Spleen (tissue), 7 donors: ENCODE results near the gene SHH.

ENCODE experiments used
- CTCF ChIP-seq, 11 experiments: fragments of 200-600 bp in 7 of 11; fragments of 450-650 bp in 4 of 11; sonication (generic) in 4 of 11; IDR thresholded peaks in 8 of 11; conservative IDR thresholded peaks in 3 of 11; 1 replicate in 7 of 11; 2 replicates in 4 of 11; pipeline versions ENCODE4 v1.4.0 to v1.8.0; 2016 to 2021; ENCODE audit warnings: antibody characterized with exemption in 11 of 11, inconsistent platforms in 4 of 11, mild to moderate bottlenecking in 1 of 11
- POLR2A ChIP-seq, 3 donors: fragments of 450-650 bp; IDR thresholded peaks; one replicate each; pipeline ENCODE4 v1.5.1; 2017; ENCODE audit warnings: antibody characterized with exemption in 3 of 3, mild to moderate bottlenecking in 1 of 3
- POLR2AphosphoS5 ChIP-seq, 3 donors: sonication (generic); formaldehyde crosslinking; IDR thresholded peaks; one replicate each; pipeline ENCODE4 v1.5.1; 2017; ENCODE audit warnings: antibody characterized with exemption in 3 of 3
- donor health status: DM: no; HTN: no; CAD: no; lungs with moderate emphysema.
- donor health status: DM: no; HTN: no; CAD: no.
- donor health status: DM: no; HTN: no; CAD: no.

GRCh38 chr7:155813546-155814315, 1.5 kb upstream of the SHH start:
- no peak for TF ChIP-seq CTCF (IDR thresholded peaks at IDR 0.05 in 8 of 11, conservative IDR thresholded peaks at IDR 0.05 in 3 of 11)
- TF ChIP-seq POLR2A (IDR thresholded peaks at IDR 0.05) = no peak
- no peak for TF ChIP-seq POLR2AphosphoS5 (IDR thresholded peaks at IDR 0.05)
